ENCODE results near the gene TSHB.

Gene TSHB

DNA sequence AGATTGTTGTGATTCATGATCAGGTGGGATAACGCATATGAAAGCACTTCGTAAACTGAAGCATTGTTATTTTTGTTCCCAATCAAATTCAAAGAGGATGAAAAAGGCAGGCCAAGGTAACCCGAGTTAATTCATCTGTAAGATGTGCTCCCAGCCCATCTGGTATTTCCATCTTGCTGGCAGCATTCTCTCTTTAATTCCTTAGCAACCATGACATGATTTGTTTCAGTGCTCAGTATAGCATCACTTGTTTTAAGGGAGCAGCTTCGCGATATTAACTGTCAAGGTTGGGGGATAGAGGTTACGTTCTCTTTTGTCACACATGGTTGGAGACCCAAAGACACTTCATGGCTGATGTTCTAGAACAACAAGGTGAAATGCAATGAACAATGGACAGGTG is 53.3 kb downstream of the TSHB start:
- no peak for ATAC-seq (ENCODE audit: low read depth)
- no peaks in the 10 kb centered on the region for H3K4me1 ChIP-seq (ENCODE audit: insufficient read depth, poor library complexity, severe bottlenecking)
- no peak overlapping the region for H3K4me3 ChIP-seq (ENCODE audit: severe bottlenecking)
- DNase-seq (ENCODE audit: low spot score) = no peak
- no peak overlapping the region for H3K27ac ChIP-seq (ENCODE audit: poor library complexity, severe bottlenecking)
- no peaks in the 10 kb centered on the region for H3K36me3 ChIP-seq (ENCODE audit: low read depth)
- no peak for TF ChIP-seq CTCF (IDR thresholded peaks at IDR 0.05; ENCODE audit: poor library complexity, severe bottlenecking)
- no peaks in the 10 kb centered on the region for H3K9me3 ChIP-seq (ENCODE audit: severe bottlenecking)
- no peaks in the 10 kb centered on the region for H3K27me3 ChIP-seq (ENCODE audit: insufficient read depth, poor library complexity, severe bottlenecking)
